NCI-H1694 treated with DMSO at 0.1 percent for 48 hours (cell line): ENCODE data around the gene DOCK4.
A peak's percentile ranks its signal among the peaks of the same experiment; 100 is the strongest.

Source experiments
- DNase-seq: peaks from one replicate; lab custom pipeline; 2025; lab: John Stamatoyannopoulos, UW

Gene DOCK4

GRCh38 chr7:112161253-112162141 is 44.7 kb downstream of the DOCK4 start:
- no peak for DNase-seq

- DNase-seq, result no peak
These were observed 45.4 kb downstream of the DOCK4 start for GRCh38 chr7:112160771-112161150.

- no peak for DNase-seq
These were observed 45.9 kb downstream of the DOCK4 start for GRCh38 chr7:112160130-112160770.

GRCh38 chr7:112159351-112159750 is 46.8 kb downstream of the DOCK4 start:
- DNase-seq, result no peak

- no peak for DNase-seq
These were observed 49.1 kb downstream of the DOCK4 start for GRCh38 chr7:112157072-112157471.

GRCh38 chr7:112156412-112156811 is 49.8 kb downstream of the DOCK4 start:
- no peak for DNase-seq

- no peak for DNase-seq
These were observed 51.5 kb downstream of the DOCK4 start for GRCh38 chr7:112154690-112155089.

- DNase-seq, result no peak
These were observed 54.0 kb downstream of the DOCK4 start for GRCh38 chr7:112152186-112152585.

- DNase-seq, result no peak
These were observed 55.2 kb downstream of the DOCK4 start for GRCh38 chr7:112150823-112151641.

- DNase-seq, result peak; percentile 24
These were observed 56.5 kb downstream of the DOCK4 start for GRCh38 chr7:112149734-112150133.

GRCh38 chr7:112147793-112148361 is 58.3 kb downstream of the DOCK4 start:
- peak; percentile 63 for DNase-seq

GRCh38 chr7:112145206-112145605 is 61.0 kb downstream of the DOCK4 start:
- DNase-seq, result peak; percentile 65

- peak; percentile 70 for DNase-seq
These were observed 61.7 kb downstream of the DOCK4 start for GRCh38 chr7:112144284-112145059.

- no peak for DNase-seq
These were observed 62.6 kb downstream of the DOCK4 start for GRCh38 chr7:112143582-112143981.

- no peak for DNase-seq
These were observed 63.1 kb downstream of the DOCK4 start for GRCh38 chr7:112143136-112143535.

GRCh38 chr7:112140600-112140999 is 65.6 kb downstream of the DOCK4 start:
- no peak for DNase-seq

GRCh38 chr7:112138938-112139337 is 67.3 kb downstream of the DOCK4 start:
- no peak for DNase-seq

- DNase-seq, result no peak
These were observed 67.8 kb downstream of the DOCK4 start for GRCh38 chr7:112138325-112138852.

- no peak for DNase-seq
These were observed 68.8 kb downstream of the DOCK4 start for GRCh38 chr7:112137141-112138101.
